Left colon (tissue), 2 donors: Measurements from ENCODE around the gene USP36. TPM values are rescaled to one million over a fixed set of nuclear protein-coding genes. Genes with fewer than 3 reads are reported as not detected.
"Not testable (repeated sequence)": the region's sequence is repeated elsewhere in the genome, so short reads cannot be mapped to it uniquely, and the experiment has no call there.

Source experiments
- ATAC-seq: fragments of 200-7000 bp; cut with Tn5 transposase; one replicate; pipeline ENCODE4 v1.9.1; 2020; ENCODE audit warnings: mild to moderate bottlenecking, moderate library complexity
- DNase-seq, 2 donors: peaks; one replicate each; pipeline ENCODE4 v3.0.0-alpha.2; 2020
- intact Hi-C, 2 donors: fragments of 100-400 bp; cut with DNase I in 1 of 2; cut with micrococcal nuclease in 1 of 2; formaldehyde crosslinking; loops; one replicate each; pipeline versions ENCODE4 v1.11.2 to v1.14.0; 2022; cut with DNase I, micrococcal nuclease
- total RNA-seq, 2 donors: library from RNA; stranded (reverse); fragmentation: NEBNext Ultra II Directional; extraction: Animal tissue kit (Norgen Biotek cat#: 25700); gene quantifications; one replicate each; pipeline ENCODE4 v1.2.1, GENCODE V29; 2021
- donor health status: DM: no; HTN: no; CAD: no.
- donor health status: DM: yes; HTN: yes; CAD: no.

The USP36 gene
- total RNA-seq, 2 donors from 2014 or later = 35.7 to 45.1 TPM

GRCh38 chr17:78875363-78876093 is 34.9 kb upstream of the USP36 start:
- no peak for DNase-seq
- no peak for ATAC-seq
- intact Hi-C loops = loop anchor here in 1 of 2 donors (10.0 kb wide), 1 partner anchor 89 kb away; no protein-coding TSS in a partner anchor

GRCh38 chr17:78873519-78874340 is 33.1 kb upstream of the USP36 start:
- ATAC-seq = no peak
- intact Hi-C loops = loop anchor here in 1 of 2 donors (10.0 kb wide), 1 partner anchor 91 kb away; no protein-coding TSS in a partner anchor
- no peak for DNase-seq

DNA sequence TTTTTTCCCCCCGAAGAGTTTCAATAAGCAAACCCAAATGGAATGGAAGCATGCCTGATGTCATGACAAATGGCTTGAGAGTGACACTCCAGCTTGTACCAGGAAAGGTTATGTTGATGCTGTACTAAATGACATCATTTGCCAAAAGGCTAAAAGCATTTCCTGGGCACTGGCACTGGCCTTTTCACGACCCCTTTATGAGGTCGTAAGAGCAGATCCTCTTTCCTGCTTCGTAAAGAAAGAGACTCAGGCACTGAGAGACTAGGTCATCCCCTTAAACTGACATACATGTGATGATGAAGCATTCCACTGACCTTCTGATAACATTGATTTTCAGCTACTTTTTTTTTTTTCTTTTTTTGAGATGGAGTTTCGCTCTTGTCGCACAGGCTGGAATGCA is 31.9 kb upstream of the USP36 start:
- ATAC-seq (no peak), DNase-seq (no peak)
- intact Hi-C loops = loop anchor here in 1 of 2 donors (10.0 kb wide), 1 partner anchor 92 kb away; no protein-coding TSS in a partner anchor

- DNase-seq (no peak), ATAC-seq (no peak)
- intact Hi-C loops = loop anchor here in 1 of 2 donors (10.0 kb wide), 1 partner anchor 94 kb away; no protein-coding TSS in a partner anchor
Observed at GRCh38 chr17:78870621-78871020, 30.0 kb upstream of the USP36 start.

DNA sequence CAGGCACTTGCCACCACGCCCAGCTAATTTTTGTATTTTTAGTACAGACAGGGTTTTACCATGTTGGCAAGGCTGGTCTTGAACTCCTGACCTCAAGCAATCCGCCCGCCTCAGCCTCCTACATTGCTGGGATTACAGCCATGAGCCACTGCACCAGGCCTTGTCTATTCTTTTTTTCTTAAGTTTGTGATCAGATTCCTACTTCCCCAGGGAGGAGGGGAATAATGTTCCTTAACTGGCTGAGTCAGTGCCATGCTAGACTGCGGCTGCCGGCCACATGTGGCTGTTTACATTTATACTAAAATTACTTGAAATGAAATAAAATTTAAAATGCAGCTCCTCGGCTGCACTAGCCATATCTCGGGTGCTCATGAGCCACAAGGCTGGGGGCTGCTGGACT is 27.8 kb upstream of the USP36 start:
- intact Hi-C loops = loop anchor here in 1 of 2 donors (5.0 kb wide), 1 partner anchor 104 kb away; no protein-coding TSS in a partner anchor
- DNase-seq (no peak), ATAC-seq (no peak)

DNA sequence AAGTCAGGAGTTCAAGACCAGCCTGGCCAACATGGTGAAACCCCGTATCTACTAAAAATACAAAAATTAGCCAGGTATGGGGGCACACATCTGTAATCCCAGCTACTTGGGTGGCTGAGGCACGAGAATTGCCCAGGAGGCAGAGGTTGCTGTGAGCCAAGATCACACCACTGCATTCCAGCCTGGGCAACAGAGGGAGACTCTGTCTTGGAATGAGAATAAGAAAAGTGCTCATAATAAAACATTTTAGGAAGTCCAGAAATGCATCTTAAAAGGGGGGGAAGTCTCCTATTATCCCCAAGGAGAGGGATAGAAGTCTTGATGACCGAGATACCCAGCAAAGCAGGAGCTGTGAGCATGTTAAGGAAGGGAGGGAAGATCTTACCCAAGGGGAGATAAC is 26.4 kb upstream of the USP36 start:
- not testable (repeated sequence) for ATAC-seq, DNase-seq
- intact Hi-C loops = loop anchor here in 1 of 2 donors (5.0 kb wide), 1 partner anchor 105 kb away; no protein-coding TSS in a partner anchor

DNA sequence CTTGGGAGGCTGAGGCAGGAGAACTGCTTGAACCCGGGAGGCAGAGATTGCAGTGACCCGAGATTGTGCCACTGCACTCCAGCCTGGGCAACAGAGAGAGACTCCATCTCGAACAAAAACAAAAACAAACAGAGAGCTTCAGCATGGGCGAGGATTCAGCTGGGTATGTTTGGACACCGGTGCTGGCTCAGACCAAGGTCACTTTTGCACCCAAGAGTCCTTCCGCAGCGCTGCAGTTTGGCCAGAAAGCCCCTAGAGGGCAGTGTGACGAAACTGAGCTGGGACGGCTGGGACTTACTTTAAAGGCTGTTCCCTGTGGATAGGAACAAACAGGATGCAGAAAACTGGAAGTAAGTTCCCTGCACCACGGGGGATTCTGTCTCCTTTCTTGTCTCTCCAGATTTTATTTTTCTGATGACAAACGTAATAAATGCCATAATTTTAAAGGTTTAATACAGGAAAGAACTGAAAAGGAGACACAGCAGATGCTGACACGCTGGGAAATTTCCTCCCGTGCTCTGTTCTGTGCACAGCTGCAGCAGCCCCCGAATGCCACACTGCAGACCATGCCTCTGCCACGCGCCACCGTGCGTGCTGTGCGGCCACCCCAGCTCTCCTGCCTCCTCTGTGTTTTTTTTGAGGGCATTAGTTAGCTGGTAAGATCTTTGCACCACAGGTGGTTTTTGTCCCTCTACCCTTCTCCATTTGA is 25.2 kb upstream of the USP36 start:
- intact Hi-C loops = loop anchor here in 1 of 2 donors (5.0 kb wide), 1 partner anchor 106 kb away; no protein-coding TSS in a partner anchor
- ATAC-seq (peak; percentile 83), DNase-seq (peak; percentile 57 to 81)

- DNase-seq = no peak
- intact Hi-C loops = no loop called here
- no peak for ATAC-seq
Observed at GRCh38 chr17:78864117-78864516, 23.5 kb upstream of the USP36 start.

GRCh38 chr17:78862073-78863023 is 21.7 kb upstream of the USP36 start:
- intact Hi-C loops = no loop called here
- ATAC-seq = peak; percentile 86
- DNase-seq = peak; percentile 58 to 85

DNA sequence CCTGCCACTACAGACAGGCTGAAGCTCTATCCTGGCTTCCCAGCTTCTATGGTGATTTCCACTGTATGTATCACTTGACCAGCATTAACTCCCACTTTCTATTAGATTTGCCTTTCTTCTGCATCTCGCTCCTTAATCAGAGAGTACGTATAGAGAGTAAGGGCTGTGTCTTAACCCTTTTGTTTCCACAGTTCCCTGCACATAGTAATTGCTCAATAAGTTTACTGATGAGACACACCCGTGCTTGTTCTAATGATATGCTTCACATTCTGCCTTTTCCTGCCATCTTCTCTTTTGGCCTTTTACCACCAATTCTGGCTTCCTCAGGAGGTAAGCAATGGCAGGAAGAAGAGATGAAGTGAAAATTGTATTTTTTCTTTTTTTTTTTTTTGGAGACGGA is 20.6 kb upstream of the USP36 start:
- no peak for DNase-seq
- no peak for ATAC-seq
- intact Hi-C loops = no loop called here

GRCh38 chr17:78859051-78859450 is 18.4 kb upstream of the USP36 start:
- DNase-seq = no peak
- intact Hi-C loops = no loop called here
- no peak for ATAC-seq

- DNase-seq (no peak), ATAC-seq (no peak)
- intact Hi-C loops = no loop called here
Observed at GRCh38 chr17:78857266-78857665, 16.7 kb upstream of the USP36 start.

GRCh38 chr17:78855561-78856165 is 15.0 kb upstream of the USP36 start:
- DNase-seq = no peak
- ATAC-seq = no peak
- intact Hi-C loops = no loop called here

DNA sequence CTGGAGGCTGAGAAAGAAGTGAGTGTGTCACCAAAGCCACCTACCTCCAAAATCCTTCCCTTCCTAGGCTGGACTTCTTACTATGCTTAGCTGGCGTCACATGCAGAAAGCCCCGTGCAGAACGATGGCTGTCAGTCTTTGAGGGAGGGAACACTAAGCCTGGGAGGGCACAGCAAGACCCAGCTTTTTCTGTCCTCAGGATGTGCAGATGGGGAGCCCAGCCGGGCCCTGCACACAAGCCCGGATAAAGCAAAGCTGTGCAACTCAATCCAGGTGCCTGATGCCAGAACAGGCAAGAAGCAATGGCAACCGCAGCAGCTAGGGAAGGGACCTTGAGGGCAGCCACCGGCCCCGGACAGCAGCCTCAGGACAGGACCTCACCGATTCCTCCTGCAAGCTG is 13.9 kb upstream of the USP36 start:
- intact Hi-C loops = no loop called here
- DNase-seq (no peak), ATAC-seq (peak; percentile 15)

DNA sequence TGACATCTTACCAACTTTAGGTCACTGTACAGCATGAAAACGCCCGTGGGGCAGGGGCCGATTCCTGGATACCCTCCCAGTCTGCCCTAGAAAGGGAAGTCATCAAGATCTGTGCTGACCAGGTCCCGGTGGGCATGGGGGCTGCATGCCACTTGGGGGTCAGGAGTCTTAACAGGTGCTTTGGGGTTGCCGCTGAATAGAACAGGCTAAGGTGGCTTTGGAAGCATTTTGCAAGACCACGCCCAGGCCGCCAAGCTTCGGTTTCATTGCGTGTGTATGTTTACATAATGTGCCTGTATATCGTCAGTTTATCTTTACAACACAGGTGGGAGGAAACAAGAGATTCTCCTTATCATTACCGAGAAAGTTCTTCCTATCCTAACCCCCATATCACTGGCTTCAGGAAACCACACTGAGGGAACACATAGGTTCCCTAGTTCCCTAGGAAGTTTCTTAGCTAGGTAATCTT is 13.3 kb upstream of the USP36 start:
- intact Hi-C loops = no loop called here
- ATAC-seq (peak; percentile 89), DNase-seq (peak; percentile 66 to 82)

DNA sequence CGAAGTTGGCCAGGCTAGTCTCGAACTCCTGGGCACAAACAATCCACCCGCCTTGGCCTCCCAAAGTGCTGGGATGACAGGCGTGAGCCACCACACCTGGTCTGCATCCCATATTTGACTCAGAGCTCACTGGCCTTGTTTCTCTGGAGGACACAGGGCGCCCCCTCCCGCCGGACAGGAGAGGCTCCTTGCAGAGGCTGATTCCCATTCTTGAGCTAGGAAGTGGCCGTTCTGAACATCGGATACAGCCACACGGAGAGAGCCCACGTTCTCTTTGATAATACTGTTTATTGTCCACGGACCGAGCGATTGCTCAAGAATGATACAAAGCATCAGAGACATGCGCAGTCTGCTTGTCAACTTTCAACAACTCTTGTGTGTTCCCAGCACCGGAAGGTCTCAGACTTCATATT is 12.1 kb upstream of the USP36 start:
- no peak for ATAC-seq
- intact Hi-C loops = no loop called here
- no peak for DNase-seq

DNA sequence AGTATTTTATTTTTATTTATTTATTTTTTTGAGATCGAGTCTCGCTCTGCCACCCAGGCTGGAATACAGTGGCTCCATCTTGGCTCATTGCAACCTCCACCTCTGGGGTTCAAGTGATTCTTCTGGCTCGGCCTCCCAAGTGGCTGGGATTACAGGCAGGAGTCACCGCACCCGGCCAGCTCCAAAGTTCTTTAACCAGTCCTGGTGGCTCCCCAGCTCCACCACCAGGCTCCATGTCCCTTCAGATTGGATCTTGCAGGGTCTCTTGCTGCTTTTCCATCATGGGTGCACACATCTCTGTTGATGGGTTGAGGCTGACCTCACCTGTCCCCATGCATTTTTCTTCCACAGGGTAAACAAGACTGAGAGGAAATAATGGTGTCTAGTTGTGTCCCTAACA is 8.4 kb upstream of the USP36 start:
- DNase-seq = no peak
- ATAC-seq = no peak
- intact Hi-C loops = no loop called here
